HCT116 (cell line): ENCODE data around the gene COL10A1. TPM values are rescaled to one million over a fixed set of nuclear protein-coding genes. Genes with fewer than 3 reads are reported as not detected.

ENCODE experiments used
- ATAC-seq: fragments of 200-7000 bp; cut with Tn5 transposase; 2 replicates; pipeline ENCODE4 v1.9.1; 2020; ENCODE audit warnings: mild to moderate bottlenecking, moderate library complexity
- BruUV-seq: library from RNA; stranded (reverse); fragments of 400-500 nt; replicated peaks from 2 replicates; lab custom pipeline; 2021; lab: Mats Ljungman, UMichigan
- CTCF ChIA-PET: fragments of 300-600 bp; sonication (Branson Sonifier 250); formaldehyde crosslinking; loops from one replicate; lab custom pipeline; 2021; ENCODE audit warnings: antibody characterized with exemption; lab: Charles Lee
- POLR2A ChIA-PET: fragments of 300-600, 350-600 bp; sonication (Branson Sonifier 250); formaldehyde crosslinking; loops from one replicate; lab custom pipeline; 2021; ENCODE audit warnings: antibody characterized with exemption; lab: Charles Lee
- RAD21 ChIA-PET, 2 experiments: fragments of 300-600 bp; sonication (Branson Sonifier 250); formaldehyde crosslinking; loops; one replicate each; lab custom pipeline; 2023; ENCODE audit warnings: low total read pairs in 2 of 2; ENCODE audit not compliant: uncharacterized antibody in 2 of 2, unreplicated experiment in 2 of 2, low non-redundant PET in 1 of 2; lab: Charles Lee
- DNase-seq: peaks from one replicate; pipeline ENCODE4 v3.0.0-alpha.2; 2010; ENCODE audit warnings: low read depth, low spot score
- H2AFZ ChIP-seq: fragments of 200-600 bp; shearing (Covaris generic), sonication (generic); 2 replicates; pipeline ENCODE4 v1.6.1; 2017; ENCODE audit warnings: low read depth, mixed run types, mixed read lengths, antibody characterized with exemption, low read length; ENCODE audit not compliant: poor library complexity, severe bottlenecking
- H3K27ac ChIP-seq: 2 replicates; pipeline ENCODE4 v1.5.1; 2012; ENCODE audit warnings: low read depth, low read length
- H3K27me3 ChIP-seq: fragments of 200-600 bp; sonication (generic); 2 replicates; pipeline ENCODE4 v1.6.1; 2016; ENCODE audit warnings: mixed run types, low read length, mixed read lengths; ENCODE audit not compliant: insufficient read depth
- H3K36me3 ChIP-seq, 2 experiments: fragments of 200-500 bp in 1 of 2; fragments of 200-600 bp in 1 of 2; sonication (Bioruptor generic) in 1 of 2; sonication (generic) in 1 of 2; 2 replicates each; pipeline versions ENCODE4 v1.5.1 to v1.6.1; 2014 to 2016; ENCODE audit warnings: low read length in 2 of 2, inconsistent platforms in 1 of 2, mixed read lengths in 1 of 2, mixed run types in 1 of 2; ENCODE audit not compliant: insufficient read depth in 2 of 2, control insufficient read depth in 1 of 2
- H3K4me1 ChIP-seq, 2 experiments: fragments of 200-600 bp in 1 of 2; sonication (generic) in 1 of 2; 2 replicates each; pipeline versions ENCODE4 v1.5.1 to v1.6.1; 2012 to 2017; ENCODE audit warnings: low read length in 2 of 2, inconsistent platforms in 1 of 2, mild to moderate bottlenecking in 1 of 2, mixed read lengths in 1 of 2, mixed run types in 1 of 2, moderate library complexity in 1 of 2; ENCODE audit not compliant: insufficient read depth in 2 of 2, control insufficient read depth in 1 of 2
- H3K4me2 ChIP-seq: fragments of 200-600 bp; sonication (generic); 2 replicates; pipeline ENCODE4 v1.6.1; 2017; ENCODE audit warnings: mixed run types, low read length, mixed read lengths
- H3K4me3 ChIP-seq, 2 experiments: fragments of 200-600 bp in 1 of 2; sonication (generic) in 1 of 2; replicated peaks in 1 of 2; 2 replicates each; pipeline ENCODE4 v1.5.1; 2011 to 2016; ENCODE audit warnings: low read length in 2 of 2, control low read depth in 1 of 2, low read depth in 1 of 2, mild to moderate bottlenecking in 1 of 2, mixed read lengths in 1 of 2, mixed run types in 1 of 2
- H3K79me2 ChIP-seq: fragments of 200-600 bp; sonication (generic); 2 replicates; pipeline ENCODE4 v1.6.1; 2017; ENCODE audit warnings: mild to moderate bottlenecking, mixed run types, low read length, moderate library complexity, mixed read lengths; ENCODE audit not compliant: insufficient read depth
- H3K9ac ChIP-seq: fragments of 200-600 bp; sonication (generic); 2 replicates; pipeline ENCODE4 v1.6.1; 2016; ENCODE audit warnings: low read length, mixed read lengths
- H3K9me2 ChIP-seq: fragments of 200-600 bp; sonication (generic), shearing (Covaris generic); 2 replicates; pipeline ENCODE4 v1.6.1; 2017; ENCODE audit warnings: mixed run types, mild to moderate bottlenecking, moderate library complexity; ENCODE audit not compliant: insufficient read depth
- H3K9me3 ChIP-seq, 2 experiments: fragments of 200-500 bp in 1 of 2; fragments of 200-600 bp in 1 of 2; sonication (Bioruptor generic) in 1 of 2; sonication (generic) in 1 of 2; 2 replicates each; pipeline ENCODE4 v1.6.1; 2014 to 2017; ENCODE audit warnings: low read length in 2 of 2, mixed read lengths in 2 of 2, inconsistent platforms in 1 of 2, low read depth in 1 of 2, mild to moderate bottlenecking in 1 of 2, mixed run types in 1 of 2, moderate library complexity in 1 of 2; ENCODE audit not compliant: control insufficient read depth in 1 of 2, insufficient read depth in 1 of 2
- H4K20me1 ChIP-seq: fragments of 200-600 bp; sonication (generic), shearing (Covaris generic); 2 replicates; pipeline ENCODE4 v1.6.1; 2017; ENCODE audit warnings: mixed run types, mild to moderate bottlenecking, moderate library complexity; ENCODE audit not compliant: insufficient read depth
- CBX3 ChIP-seq: IDR thresholded peaks from 2 replicates; pipeline ENCODE4 v1.6.1; 2012; ENCODE audit warnings: low read depth
- CEBPB ChIP-seq: IDR thresholded peaks from 2 replicates; pipeline ENCODE4 v1.6.1; 2012; ENCODE audit warnings: low read depth
- CTCF ChIP-seq, 3 experiments: fragments of 200-600 bp in 1 of 3; sonication (generic) in 1 of 3; IDR thresholded peaks in 2 of 3; conservative IDR thresholded peaks in 1 of 3; 2 replicates each; pipeline ENCODE4 v1.5.1; 2012 to 2017; ENCODE audit warnings: low read depth in 2 of 3, low read length in 2 of 3, antibody characterized with exemption in 1 of 3, borderline replicate concordance in 1 of 3, control low read depth in 1 of 3, mild to moderate bottlenecking in 1 of 3, mixed read lengths in 1 of 3, mixed run types in 1 of 3, moderate library complexity in 1 of 3; ENCODE audit not compliant: insufficient read depth in 1 of 3
- EZH2phosphoT487 ChIP-seq: fragments of 200-600 bp; IDR thresholded peaks from 2 replicates; pipeline ENCODE4 v1.6.1; 2018; ENCODE audit warnings: antibody characterized with exemption, borderline replicate concordance
- JUND ChIP-seq: IDR thresholded peaks from 2 replicates; pipeline ENCODE4 v1.6.1; 2012
- MAX ChIP-seq: IDR thresholded peaks from 2 replicates; pipeline ENCODE4 v1.6.1; 2012
- POLR2A ChIP-seq: IDR thresholded peaks from 2 replicates; pipeline ENCODE4 v1.7.0; 2011; ENCODE audit warnings: borderline replicate concordance; ENCODE audit not compliant: insufficient read depth, insufficient read length; ENCODE audit errors: extremely low read depth
- POLR2AphosphoS5 ChIP-seq: IDR thresholded peaks from 2 replicates; pipeline ENCODE4 v1.6.1; 2011; ENCODE audit warnings: mild to moderate bottlenecking, low read depth, low read length, moderate library complexity
- SIN3A ChIP-seq: IDR thresholded peaks from 2 replicates; pipeline ENCODE4 v1.6.1; 2012; ENCODE audit warnings: low read depth
- SP1 ChIP-seq: IDR thresholded peaks from 2 replicates; pipeline ENCODE4 v1.6.1; 2012; ENCODE audit warnings: low read depth
- SRF ChIP-seq: IDR thresholded peaks from 2 replicates; pipeline ENCODE4 v1.6.1; 2012; ENCODE audit warnings: low read depth
- TCF7L2 ChIP-seq: IDR thresholded peaks from 2 replicates; pipeline ENCODE4 v1.7.0; 2011; ENCODE audit warnings: borderline replicate concordance, inconsistent platforms; ENCODE audit not compliant: insufficient read depth, insufficient read length; ENCODE audit errors: extremely low read depth
- YY1 ChIP-seq: IDR thresholded peaks from 2 replicates; pipeline ENCODE4 v1.6.1; 2011; ENCODE audit warnings: low read length, low read depth, moderate library complexity, mild to moderate bottlenecking; ENCODE audit not compliant: insufficient replicate concordance; ENCODE audit errors: extremely low read depth
- ZFX ChIP-seq: fragments of 450-650 bp; IDR thresholded peaks from 2 replicates; pipeline ENCODE4 v1.6.1; 2017
- intact Hi-C: fragments of 100-400 bp; cut with micrococcal nuclease; formaldehyde crosslinking; loops from 2 replicates; pipeline ENCODE4 v1.10.0; 2022
- total RNA-seq: library from RNA; stranded (reverse); gene quantifications from one replicate; pipeline ENCODE4 v1.2.1, GENCODE V29; 2021; ENCODE audit not compliant: unreplicated experiment
- TF ChIP-seq, protein P1 (sequence below): IDR thresholded peaks from 2 replicates; pipeline ENCODE4 v1.6.1; 2011; ENCODE audit warnings: mild to moderate bottlenecking, low read length, moderate library complexity; ENCODE audit not compliant: insufficient replicate concordance; ENCODE audit errors: extremely low read depth

COL10A1 gene
- total RNA-seq, 1 experiment from 2014 or later, result not detected

- Histone ChIP-seq H3K79me2 (peaks cover 21% of the 10 kb centered on the region), H3K4me2 (peak within 1 kb of the TSS; percentile 92), H3K27me3 (no peaks in the 10 kb centered on the region), H4K20me1 (no peaks in the 10 kb centered on the region), H3K4me3 (peak within 1 kb of the TSS; percentile 71 to 93), H3K9me2 (no peaks in the 10 kb centered on the region), H3K9ac (peak within 1 kb of the TSS; percentile 93), H3K36me3 (no peaks in the 10 kb centered on the region), H3K4me1 (peaks cover 6 to 20% of the 10 kb centered on the region in 2 experiments; a peak in 3 of 4 replicates), H3K9me3 (peaks cover 4 to 7% of the 10 kb centered on the region in 2 experiments; a peak in 2 of 4 replicates), H3K27ac (peak within 1 kb of the TSS; percentile 92), H2AFZ (peak within 1 kb of the TSS; percentile 94)
- ChIA-PET CTCF (interaction anchor here (0.9 to 2.9 kb wide), 4 partner anchors 11 to 90 kb away, joined by 3 to 22 read pairs (median 6); partner anchors contain the start of gene FRK), POLR2A (interaction anchor here (0.6 to 1.9 kb wide), 6 partner anchors 9 to 89 kb away, joined by 3 to 8 read pairs (median 5); no protein-coding TSS in a partner anchor), RAD21 (interaction anchor here (0.6 to 1.3 kb wide), 2 partner anchors 92 to 322 kb away, joined by 3 to 4 read pairs; no protein-coding TSS in a partner anchor)
- TF ChIP-seq SP1 (no peak), JUND (no peak), TCF7L2 (no peak), POLR2AphosphoS5 (peak; percentile 95), YY1 (peak; percentile 53), MAX (peak; percentile 75; the same call in 1 of the 2 replicates), CTCF (IDR thresholded peaks at IDR 0.05 in 2 of 3, conservative IDR thresholded peaks at IDR 0.05 in 1 of 3; ENCODE audit: borderline replicate concordance in 1 of 3, insufficient read depth in 1 of 3, low read depth in 2 of 3, low read length in 2 of 3) (peak in 2 of 3 experiments; percentile 13 to 20; a peak in 2 of 6 replicates), CEBPB (no peak; the same call in 1 of the 2 replicates), EZH2phosphoT487 (no peak), SIN3A (peak; percentile 73; the same call in 1 of the 2 replicates), ZFX (peak; percentile 89), POLR2A (peak; percentile 83), CBX3 (0 out of 2 replicates have a peak, but pooled peaks have one; percentile 17), SRF (no peak)
- TF ChIP-seq, protein P1, sequence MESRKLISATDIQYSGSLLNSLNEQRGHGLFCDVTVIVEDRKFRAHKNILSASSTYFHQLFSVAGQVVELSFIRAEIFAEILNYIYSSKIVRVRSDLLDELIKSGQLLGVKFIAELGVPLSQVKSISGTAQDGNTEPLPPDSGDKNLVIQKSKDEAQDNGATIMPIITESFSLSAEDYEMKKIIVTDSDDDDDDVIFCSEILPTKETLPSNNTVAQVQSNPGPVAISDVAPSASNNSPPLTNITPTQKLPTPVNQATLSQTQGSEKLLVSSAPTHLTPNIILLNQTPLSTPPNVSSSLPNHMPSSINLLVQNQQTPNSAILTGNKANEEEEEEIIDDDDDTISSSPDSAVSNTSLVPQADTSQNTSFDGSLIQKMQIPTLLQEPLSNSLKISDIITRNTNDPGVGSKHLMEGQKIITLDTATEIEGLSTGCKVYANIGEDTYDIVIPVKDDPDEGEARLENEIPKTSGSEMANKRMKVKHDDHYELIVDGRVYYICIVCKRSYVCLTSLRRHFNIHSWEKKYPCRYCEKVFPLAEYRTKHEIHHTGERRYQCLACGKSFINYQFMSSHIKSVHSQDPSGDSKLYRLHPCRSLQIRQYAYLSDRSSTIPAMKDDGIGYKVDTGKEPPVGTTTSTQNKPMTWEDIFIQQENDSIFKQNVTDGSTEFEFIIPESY, result no peak
- ATAC-seq (peak; percentile 94), DNase-seq (peak; percentile 62)
- intact Hi-C loops, result loop anchor here (1.0 kb wide), 1 partner anchor 89 kb away; no protein-coding TSS in a partner anchor
- BruUV-seq, result no TSS peak
Measured at GRCh38 chr6:116100419-116101301, 25.3 kb downstream of the COL10A1 start, which contains the start of gene NT5DC1. Gene NT5DC1, plus strand, starts transcription at chr6:116100853. Its CDS starts 78 bp downstream, at chr6:116100931.
